DMS 273 treated with DMSO at 0.1 percent for 48 hours (cell line): Measurements from ENCODE around the gene PREB.
"Not testable (repeated sequence)": the region's sequence is repeated elsewhere in the genome, so short reads cannot be mapped to it uniquely, and the experiment has no call there.

Experiments
- DNase-seq: peaks from one replicate; lab custom pipeline; 2025; lab: John Stamatoyannopoulos, UW

Gene PREB

GRCh38 chr2:27125104-27125503 lies 9.3 kb downstream of the PREB start:
- DNase-seq = no peak

DNA sequence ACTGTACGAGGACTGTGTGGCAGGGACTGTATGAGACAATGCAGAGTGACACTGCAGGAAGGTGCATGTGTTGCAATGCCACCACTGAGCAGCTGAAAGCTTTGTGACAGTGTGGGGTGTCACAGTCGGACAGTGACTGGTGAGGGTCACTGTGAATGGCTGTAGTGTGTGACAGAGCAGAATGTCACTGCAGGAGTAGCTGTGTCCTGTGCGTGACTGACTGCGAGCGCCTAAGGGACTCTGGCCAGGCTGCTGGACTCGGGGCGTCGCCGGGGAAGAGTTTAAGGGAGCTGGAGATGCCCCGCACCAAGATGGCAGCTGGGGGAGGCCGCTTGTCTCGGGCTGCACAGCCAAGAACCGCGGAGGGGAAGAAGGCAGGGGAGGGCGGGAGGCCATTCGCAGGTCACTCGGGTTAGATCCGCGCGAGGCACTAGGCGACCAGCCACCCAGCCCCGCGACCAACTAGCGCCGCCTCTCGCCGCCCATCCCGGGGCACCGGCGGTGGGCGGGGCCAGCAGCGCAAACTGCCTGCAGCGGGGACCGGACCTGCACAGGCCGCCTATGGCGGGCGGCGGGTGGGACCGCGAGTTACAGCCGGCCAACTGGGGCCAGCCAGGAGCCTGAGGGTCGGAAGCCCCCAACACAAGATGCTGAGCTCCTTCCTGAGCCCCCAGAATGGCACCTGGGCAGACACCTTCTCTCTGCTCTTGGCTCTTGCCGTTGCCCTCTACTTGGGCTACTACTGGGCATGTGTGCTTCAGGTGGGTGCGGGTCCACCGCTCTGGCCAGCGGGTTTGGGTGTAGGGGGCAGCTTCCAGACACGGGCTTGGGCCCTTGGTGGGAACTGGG lies 10.9 kb downstream of the PREB start, which contains the start of gene ABHD1:
ABHD1 (plus strand) TSS at position 514 of the 849 bp plus-strand sequence; CDS start at position 648, 134 bp downstream.
- no peak for DNase-seq

- no peak for DNase-seq
These were observed 11.6 kb downstream of the PREB start for GRCh38 chr2:27122791-27123190.

GRCh38 chr2:27121906-27122305 lies 12.5 kb downstream of the PREB start:
- DNase-seq = no peak

- not testable (repeated sequence) for DNase-seq
These were observed 15.1 kb downstream of the PREB start for GRCh38 chr2:27119330-27119670.

- no peak for DNase-seq
These were observed 15.7 kb downstream of the PREB start, which contains the start of gene CGREF1 for GRCh38 chr2:27118525-27119329. CGREF1 (minus strand) TSS chr2:27119128; CDS start chr2:27104366, 14,762 bp downstream.

- no peak for DNase-seq
These were observed 16.4 kb downstream of the PREB start for GRCh38 chr2:27117995-27118524.

DNA sequence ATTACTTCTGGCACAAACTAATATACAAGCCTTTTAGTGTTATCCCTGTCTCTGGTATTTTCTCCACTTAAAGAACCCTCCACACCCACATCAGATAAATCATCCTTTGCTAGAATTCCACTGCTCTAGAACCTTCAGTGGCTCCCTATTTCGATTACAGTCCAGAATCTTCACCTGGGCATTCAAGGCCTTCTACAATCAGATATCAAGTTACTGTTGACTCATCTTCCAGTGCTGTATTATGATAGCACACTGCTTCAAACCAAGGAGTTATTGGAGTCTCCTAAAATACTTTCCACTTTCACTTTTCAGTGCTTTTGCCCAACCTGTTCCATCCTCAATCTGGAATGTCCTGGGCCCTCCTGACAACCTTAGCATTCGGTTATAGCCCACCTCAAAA lies 18.9 kb downstream of the PREB start:
- no peak for DNase-seq

DNA sequence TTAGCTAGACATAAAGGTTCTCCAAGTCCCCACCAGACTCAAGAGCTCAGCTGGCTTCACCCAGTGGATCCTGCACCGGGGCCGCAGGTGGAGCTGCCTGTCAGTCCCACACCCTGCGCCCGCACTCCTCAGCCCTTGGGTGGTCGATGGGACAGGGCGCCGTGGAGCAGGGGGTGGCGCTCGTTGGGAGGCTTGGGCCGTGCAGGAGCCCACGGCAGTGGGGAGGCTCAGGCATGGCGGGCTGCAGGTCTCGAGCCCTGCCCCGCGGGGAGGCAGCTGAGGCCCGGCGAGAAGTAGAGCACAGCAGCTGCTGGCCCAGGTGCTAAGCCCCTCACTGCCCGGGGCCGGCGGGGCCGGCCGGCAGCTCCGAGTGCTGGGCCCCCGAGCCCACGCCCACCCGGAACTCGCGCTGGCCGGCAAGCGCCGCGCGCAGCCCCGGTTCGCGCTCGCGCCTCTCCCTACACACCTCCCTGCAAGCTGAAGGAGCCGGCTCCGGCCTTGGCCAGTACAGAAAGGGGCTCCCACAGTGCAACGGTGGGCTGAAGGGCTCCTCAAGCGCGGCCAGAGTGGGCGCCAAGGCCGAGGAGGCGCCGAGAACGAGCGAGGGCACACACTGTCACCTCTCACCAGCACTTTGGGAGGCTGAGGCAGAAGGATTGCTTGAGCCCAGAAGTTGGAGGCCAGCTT lies 22.9 kb downstream of the PREB start:
- not testable (repeated sequence) for DNase-seq

DNA sequence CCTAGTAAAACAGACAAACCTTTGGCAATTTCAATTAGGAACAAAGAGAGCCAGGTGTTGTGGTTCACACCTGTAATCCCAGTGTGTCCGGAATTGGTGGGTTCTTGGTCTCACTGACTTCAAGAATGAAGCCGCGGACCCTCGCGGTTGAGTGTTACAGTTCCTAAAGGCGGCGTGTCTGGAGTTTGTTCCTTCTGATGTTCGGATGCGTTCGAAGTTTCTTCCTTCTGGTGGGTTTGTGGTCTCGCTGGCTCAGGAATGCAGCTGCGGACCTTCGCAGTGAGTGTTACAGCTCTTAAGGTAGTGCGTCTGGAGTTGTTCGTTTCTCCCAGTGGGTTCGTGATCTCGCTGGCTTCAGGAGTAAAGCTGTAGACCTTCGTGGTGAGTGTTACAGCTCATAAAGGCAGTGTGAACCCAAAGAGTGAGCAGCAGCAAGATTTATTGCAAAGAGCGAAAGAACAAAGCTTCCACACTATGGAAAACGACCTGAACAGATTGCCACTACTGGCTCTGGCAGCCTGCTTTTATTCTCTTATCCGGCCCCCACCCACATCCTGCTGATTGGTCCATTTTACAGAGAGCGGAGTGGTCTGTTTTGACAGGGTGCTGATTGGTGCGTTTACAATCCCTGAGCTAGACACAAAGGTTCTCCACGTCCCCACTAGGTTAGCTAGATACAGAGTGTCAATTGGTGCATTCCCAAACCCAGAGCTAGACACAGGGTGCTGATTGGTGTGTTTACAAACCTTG lies 23.7 kb downstream of the PREB start:
- DNase-seq = not testable (repeated sequence)

GRCh38 chr2:27109083-27109482 lies 25.4 kb downstream of the PREB start:
- DNase-seq = no peak

GRCh38 chr2:27108221-27108620 lies 26.2 kb downstream of the PREB start:
- no peak for DNase-seq

DNA sequence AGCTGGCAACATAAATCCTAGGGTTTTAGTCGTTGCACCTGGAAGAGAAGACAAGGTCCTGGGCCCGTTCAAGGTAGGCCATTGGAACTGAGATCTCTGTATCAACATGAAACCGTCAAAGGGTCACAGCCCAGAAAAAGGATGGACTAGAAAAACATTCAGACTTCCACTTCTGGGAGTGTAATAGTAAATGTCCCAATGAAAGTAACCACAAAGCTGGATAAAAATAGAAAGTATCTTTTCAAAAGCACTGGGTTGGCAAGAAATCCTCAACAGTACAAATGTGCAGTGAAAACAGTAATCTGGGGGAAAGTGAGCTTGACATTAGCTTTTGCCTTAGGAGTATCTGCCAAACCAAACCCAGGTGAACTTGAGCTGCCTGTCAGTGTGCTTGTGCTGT lies 28.5 kb downstream of the PREB start:
- no peak for DNase-seq

DNA sequence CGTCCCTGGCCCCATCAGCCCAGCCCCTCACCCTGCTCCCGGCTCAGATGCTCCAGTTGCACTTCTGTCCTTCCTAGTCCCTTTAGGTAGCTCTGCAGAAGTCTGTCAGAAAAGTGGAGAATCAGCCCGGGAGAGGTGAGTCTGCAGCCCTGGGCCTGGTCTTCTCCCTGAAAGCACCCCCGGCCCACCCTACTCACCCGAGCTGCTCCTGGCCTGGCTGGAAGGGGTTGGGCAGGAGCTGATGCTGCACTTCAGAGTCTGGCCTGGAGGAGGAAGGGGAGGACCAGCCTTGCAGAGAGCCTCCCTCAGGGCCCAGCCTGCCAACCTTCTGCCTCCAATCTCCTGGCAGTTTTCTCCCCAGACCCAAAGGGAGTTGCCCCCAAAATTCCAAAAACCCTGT lies 32.1 kb downstream of the PREB start:
- DNase-seq = no peak

- DNase-seq = no peak
These were observed 34.4 kb downstream of the PREB start for GRCh38 chr2:27100036-27100435.

- DNase-seq = no peak
These were observed 35.0 kb downstream of the PREB start for GRCh38 chr2:27099334-27099955.

DNA sequence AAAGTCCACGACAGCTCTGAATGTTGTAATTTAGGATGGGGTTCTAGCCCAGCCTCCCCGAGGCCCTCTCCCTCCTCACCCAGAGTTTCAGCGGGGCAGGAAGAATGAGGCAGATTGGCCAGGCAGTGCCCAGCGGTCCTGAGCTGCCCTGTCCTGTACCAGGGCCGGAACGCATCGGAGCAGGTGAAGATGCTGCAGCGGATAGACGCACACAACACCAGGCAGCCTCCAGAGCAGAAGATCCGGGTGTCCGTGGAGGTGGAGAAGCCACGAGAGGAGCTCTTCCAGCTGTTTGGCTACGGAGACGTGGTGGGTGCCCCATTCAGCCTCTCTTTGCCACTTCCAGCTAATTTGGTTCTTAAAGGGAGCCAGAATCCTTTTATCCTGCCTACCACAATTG lies 37.1 kb downstream of the PREB start:
- no peak for DNase-seq

GRCh38 chr2:27096748-27097297 lies 37.6 kb downstream of the PREB start:
- no peak for DNase-seq

DNA sequence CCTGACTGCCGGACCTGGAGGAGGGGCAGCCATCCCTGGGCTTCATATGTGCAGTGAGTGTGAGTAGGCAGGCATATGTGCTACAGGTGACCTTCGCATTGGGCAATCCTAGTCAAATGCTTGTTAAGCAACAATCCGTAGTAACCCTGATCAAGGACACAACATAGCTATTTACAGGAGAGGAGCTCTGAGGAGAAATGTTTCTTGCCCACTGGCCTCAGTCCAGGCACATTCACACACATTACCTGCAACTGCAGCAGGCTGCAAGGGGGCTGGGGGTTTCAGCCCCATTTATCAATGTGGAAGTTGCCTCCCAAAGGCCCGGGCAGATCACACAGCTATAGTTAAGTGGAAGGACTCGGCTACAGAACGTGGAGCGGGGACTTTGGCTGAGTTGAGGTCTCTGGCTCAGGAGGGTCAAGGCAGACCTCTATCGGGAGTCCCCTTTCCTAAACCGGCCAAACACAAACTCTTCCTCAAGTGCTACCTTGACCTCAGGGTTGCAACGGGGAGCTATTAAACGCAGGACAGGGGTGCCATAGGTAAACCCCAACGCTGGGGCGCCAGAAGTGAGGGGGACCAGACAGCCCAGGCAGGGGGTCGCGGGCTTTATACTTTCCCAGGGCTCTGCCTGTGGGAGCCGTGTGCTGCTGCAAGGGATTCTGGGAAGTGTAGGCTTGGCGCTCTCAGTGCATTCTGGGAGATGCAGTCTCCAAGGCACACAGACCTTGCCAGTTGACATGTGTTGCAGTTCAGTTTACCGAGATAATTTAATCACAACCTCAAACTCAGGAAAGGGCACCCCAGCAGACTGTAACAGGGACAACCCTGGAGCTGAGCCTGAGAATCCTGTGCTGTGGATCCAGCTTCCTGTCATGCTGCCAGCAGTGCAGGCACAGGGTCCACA lies 38.4 kb downstream of the PREB start:
- peak; percentile 73 for DNase-seq

DNA sequence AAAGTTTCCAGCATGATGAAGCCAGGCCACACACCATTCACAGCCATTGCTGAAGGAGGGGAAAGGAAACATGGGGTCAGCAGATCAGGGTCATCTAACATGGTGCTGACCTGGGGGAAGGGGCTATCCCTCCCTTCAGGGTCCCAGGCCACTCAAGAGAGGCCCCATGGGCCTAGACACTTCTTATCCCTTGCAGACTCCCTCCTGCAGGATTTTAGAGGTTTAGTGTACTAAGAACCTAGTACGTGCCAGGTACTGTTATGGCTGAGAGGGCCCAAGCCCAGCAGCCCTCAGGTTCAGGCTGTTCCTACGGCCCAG lies 39.0 kb downstream of the PREB start:
- no peak for DNase-seq
